IPS DF 6.9 (cell line): ENCODE data around the gene DIP2C.

ENCODE experiments used
- DNase-seq: peaks from one replicate; pipeline ENCODE4 v3.0.0-alpha.2; 2013; ENCODE audit warnings: low read depth, low spot score
- H3K27ac ChIP-seq: one replicate; pipeline ENCODE4 v1.5.1; 2013; ENCODE audit warnings: low read length, control low read depth
- H3K27me3 ChIP-seq: 2 replicates; pipeline ENCODE4 v1.6.1; 2013; ENCODE audit warnings: mild to moderate bottlenecking, low read length; ENCODE audit not compliant: control insufficient read depth, insufficient read depth
- H3K36me3 ChIP-seq: 2 replicates; pipeline ENCODE4 v1.6.1; 2013; ENCODE audit warnings: low read length; ENCODE audit not compliant: control insufficient read depth, insufficient read depth
- H3K4me1 ChIP-seq: 2 replicates; pipeline ENCODE4 v1.6.1; 2013; ENCODE audit warnings: low read length; ENCODE audit not compliant: control insufficient read depth, insufficient read depth
- H3K4me3 ChIP-seq: 2 replicates; pipeline ENCODE4 v1.5.1; 2013; ENCODE audit warnings: mild to moderate bottlenecking, low read length
- H3K9me3 ChIP-seq: 2 replicates; pipeline ENCODE4 v1.6.1; 2013; ENCODE audit warnings: low read length, inconsistent platforms; ENCODE audit not compliant: control insufficient read depth, insufficient read depth
- WGBS: extraction: QIAGEN DNeasy Blood & Tissue Kit; methylation state at CpG from one replicate; pipeline ENCODE4 v1.1.7; 2013; ENCODE audit warnings: mixed read lengths, missing lambda C conversion rate; ENCODE audit not compliant: insufficient read length, insufficient coverage; 5-methylcytosine and 5-hydroxymethylcytosine counted together

DIP2C gene

GRCh38 chr10:677038-677437 is 12.4 kb downstream of the DIP2C start:
- Histone ChIP-seq H3K9me3 (no peaks in the 10 kb centered on the region), H3K27me3 (no peaks in the 10 kb centered on the region), H3K4me1 (no peaks in the 10 kb centered on the region; the same call in 1 of the 2 replicates), H3K36me3 (no peaks in the 10 kb centered on the region), H3K27ac (no peak overlapping the region), H3K4me3 (no peak overlapping the region)
- WGBS: no CpG with 5 or more reads among the region's 1 CpG
- no peak for DNase-seq

GRCh38 chr10:676178-676577 is 13.3 kb downstream of the DIP2C start:
- Histone ChIP-seq H3K4me3 (no peak overlapping the region), H3K27me3 (no peaks in the 10 kb centered on the region), H3K27ac (no peak overlapping the region), H3K9me3 (no peaks in the 10 kb centered on the region), H3K4me1 (no peaks in the 10 kb centered on the region; the same call in 1 of the 2 replicates), H3K36me3 (no peaks in the 10 kb centered on the region)
- DNase-seq: no peak
- WGBS: no CpG with 5 or more reads among the region's 3 CpGs

- H3K27ac ChIP-seq: no peak overlapping the region
- no peaks in the 10 kb centered on the region for H3K9me3 ChIP-seq
- no peak for DNase-seq
- WGBS: no CpG with 5 or more reads among the region's 4 CpGs
- H3K36me3 ChIP-seq: no peaks in the 10 kb centered on the region
- no peaks in the 10 kb centered on the region for H3K4me1 ChIP-seq
- H3K4me3 ChIP-seq: no peak overlapping the region
- no peaks in the 10 kb centered on the region for H3K27me3 ChIP-seq
Observed at GRCh38 chr10:675532-675931, 13.9 kb downstream of the DIP2C start.

- Histone ChIP-seq H3K27me3 (no peaks in the 10 kb centered on the region), H3K4me3 (no peak overlapping the region), H3K9me3 (no peaks in the 10 kb centered on the region), H3K27ac (no peak overlapping the region), H3K36me3 (no peaks in the 10 kb centered on the region), H3K4me1 (no peaks in the 10 kb centered on the region)
- WGBS: no CpG with 5 or more reads among the region's 9 CpGs
- no peak for DNase-seq
Observed at GRCh38 chr10:673492-673891, 16.0 kb downstream of the DIP2C start.

GRCh38 chr10:672992-673391 is 16.5 kb downstream of the DIP2C start:
- no peaks in the 10 kb centered on the region for H3K27me3 ChIP-seq
- WGBS: no CpG with 5 or more reads among the region's 5 CpGs
- no peak overlapping the region for H3K27ac ChIP-seq
- H3K4me3 ChIP-seq: no peak overlapping the region
- no peaks in the 10 kb centered on the region for H3K4me1 ChIP-seq
- no peak for DNase-seq
- H3K9me3 ChIP-seq: no peaks in the 10 kb centered on the region
- no peaks in the 10 kb centered on the region for H3K36me3 ChIP-seq

- WGBS: no CpG with 5 or more reads among the region's 24 CpGs
- Histone ChIP-seq H3K4me3 (no peak overlapping the region), H3K36me3 (no peaks in the 10 kb centered on the region), H3K4me1 (no peaks in the 10 kb centered on the region), H3K27ac (no peak overlapping the region), H3K9me3 (no peaks in the 10 kb centered on the region), H3K27me3 (no peaks in the 10 kb centered on the region)
- DNase-seq: no peak
Observed at GRCh38 chr10:672203-672602, 17.3 kb downstream of the DIP2C start.

- DNase-seq: no peak
Observed at GRCh38 chr10:670990-671389, 18.5 kb downstream of the DIP2C start.

GRCh38 chr10:670038-670437 is 19.4 kb downstream of the DIP2C start:
- no peak overlapping the region for H3K4me3 ChIP-seq
- H3K27me3 ChIP-seq: no peaks in the 10 kb centered on the region
- DNase-seq: no peak
- no CpG with 5 or more reads among the region's 19 CpGs for whole genome bisulfite sequencing
- H3K4me1 ChIP-seq: no peaks in the 10 kb centered on the region
- no peak overlapping the region for H3K27ac ChIP-seq
- H3K9me3 ChIP-seq: no peaks in the 10 kb centered on the region
- H3K36me3 ChIP-seq: no peaks in the 10 kb centered on the region

More at GRCh38 chr10:670990-671389, 18.5 kb downstream of the DIP2C start:
- no peaks in the 10 kb centered on the region for H3K4me1 ChIP-seq
- no peaks in the 10 kb centered on the region for H3K9me3 ChIP-seq
- no CpG with 5 or more reads among the region's 26 CpGs for WGBS
- H3K27ac ChIP-seq: no peak overlapping the region
- H3K36me3 ChIP-seq: no peaks in the 10 kb centered on the region
- H3K27me3 ChIP-seq: no peaks in the 10 kb centered on the region
- no peak overlapping the region for H3K4me3 ChIP-seq

- no peak for DNase-seq
- H3K9me3 ChIP-seq: no peaks in the 10 kb centered on the region
- H3K36me3 ChIP-seq: no peaks in the 10 kb centered on the region
- H3K4me3 ChIP-seq: no peak overlapping the region
- WGBS: no CpG with 5 or more reads among the region's 17 CpGs
- no peak overlapping the region for H3K27ac ChIP-seq
- H3K4me1 ChIP-seq: no peaks in the 10 kb centered on the region
- H3K27me3 ChIP-seq: no peaks in the 10 kb centered on the region
Observed at GRCh38 chr10:668786-669485, 20.5 kb downstream of the DIP2C start.

GRCh38 chr10:667602-668143 is 21.8 kb downstream of the DIP2C start:
- H3K27ac ChIP-seq: no peak overlapping the region
- no peak overlapping the region for H3K4me3 ChIP-seq
- H3K4me1 ChIP-seq: no peaks in the 10 kb centered on the region
- no peaks in the 10 kb centered on the region for H3K27me3 ChIP-seq
- no peaks in the 10 kb centered on the region for H3K9me3 ChIP-seq
- WGBS: 100% methylated on average over 7 of the region's 7 CpGs
- H3K36me3 ChIP-seq: no peaks in the 10 kb centered on the region
- no peak for DNase-seq

- no peak overlapping the region for H3K27ac ChIP-seq
- no peak for DNase-seq
- no CpG with 5 or more reads among the region's 15 CpGs for WGBS
Observed at GRCh38 chr10:667096-667495, 22.4 kb downstream of the DIP2C start.

More at GRCh38 chr10:667096-667495, 22.4 kb downstream of the DIP2C start:
- no peaks in the 10 kb centered on the region for H3K36me3 ChIP-seq
- no peaks in the 10 kb centered on the region for H3K27me3 ChIP-seq
- H3K4me1 ChIP-seq: no peaks in the 10 kb centered on the region
- no peak overlapping the region for H3K4me3 ChIP-seq
- no peaks in the 10 kb centered on the region for H3K9me3 ChIP-seq
